Pancreas (tissue), 10 donors: ENCODE results near the gene NTNG1. TPM values are rescaled to one million over a fixed set of nuclear protein-coding genes. Genes with fewer than 3 reads are reported as not detected.

ENCODE experiments used
- ATAC-seq, 4 donors: fragments of 200-7000 bp; cut with Tn5 transposase; one replicate each; pipeline versions ENCODE4 v1.8.0 to v1.9.1; 2020; ENCODE audit warnings: mild to moderate bottlenecking in 4 of 4, moderate library complexity in 4 of 4
- DNase-seq, 6 donors: peaks; one replicate each; pipeline ENCODE4 v3.0.0-alpha.2; 2020
- FAIRE-seq: peaks from 2 replicates; lab custom pipeline; 2012; peaks lifted over from hg19 to GRCh38; lab: Jason Lieb, UNC
- H3K27ac ChIP-seq, 4 donors: fragments of 200-600 bp; sonication (generic); 1 replicate in 3 of 4; 2 replicates in 1 of 4; pipeline versions ENCODE4 v1.5.0 to v1.8.0; 2020
- H3K27me3 ChIP-seq, 4 donors: fragments of 200-600 bp; one replicate each; pipeline ENCODE4 v1.8.0; 2021
- H3K36me3 ChIP-seq, 3 donors: fragments of 200-600 bp; sonication (generic) in 1 of 3; one replicate each; pipeline versions ENCODE4 v1.5.0 to v1.8.0; 2020 to 2021
- H3K4me1 ChIP-seq, 3 donors: fragments of 200-600 bp; one replicate each; pipeline ENCODE4 v1.8.0; 2021
- H3K4me3 ChIP-seq, 4 donors: fragments of 200-600 bp; sonication (generic) in 2 of 4; one replicate each; pipeline versions ENCODE4 v1.5.0 to v1.8.0; 2020 to 2021
- H3K9me3 ChIP-seq, 4 donors: fragments of 200-600 bp; one replicate each; pipeline ENCODE4 v1.8.0; 2021
- WGBS, 2 donors: extraction: QIAGEN DNeasy Blood & Tissue Kit; methylation state at CpG; one replicate each; pipeline ENCODE4 v1.1.7; 2013; 5-methylcytosine and 5-hydroxymethylcytosine counted together
- intact Hi-C, 3 donors: fragments of 100-400 bp; cut with DNase I; formaldehyde crosslinking; loops; one replicate each; pipeline versions ENCODE4 v1.11.1 to v1.14.2; 2022
- polyA plus RNA-seq, 2 donors: library from polyadenylated mRNA; stranded (reverse); fragments of 200-250 nt; gene quantifications; one replicate each; pipeline ENCODE4 v1.2.3, GENCODE V29; 2013
- total RNA-seq, 6 donors: library from RNA; stranded (reverse); fragmentation: NEBNext Ultra II Directional in 4 of 6; extraction: Animal tissue kit (Norgen Biotek cat#: 25700) in 4 of 6; gene quantifications; one replicate each; pipeline versions ENCODE4 v1.2.1 to v1.2.4, GENCODE V29; 2021 to 2023
- TF ChIP-seq, protein P1 (sequence below), 4 donors: fragments of 200-600 bp; sonication (generic) in 3 of 4; IDR thresholded peaks; one replicate each; pipeline versions ENCODE4 v1.5.0 to v1.8.0; 2021; ENCODE audit warnings: antibody characterized with exemption in 4 of 4
- donor health status: healthy with polysubstance abuse.
- donor health status: DM: no; HTN: no; CAD: no; lungs with moderate emphysema.
- donor health status: DM: no; HTN: no; CAD: no.
- donor health status: control.
- donor health status: control.
- donor health status: Bipolar disorder and iron deficiency.
- donor health status: DM: yes; HTN: yes; CAD: no.
- donor health status: DM: no; HTN: no; CAD: no.
- donor health status: DM: no; HTN: no; CAD: no.
- donor health status: DM: yes; HTN: yes; CAD: no.

The NTNG1 gene
- total and polyA plus RNA-seq, 8 donors: 0.04 to 1.3 (median 0.23) TPM; not detected in 1

GRCh38 chr1:107184888-107185287 is 44.0 kb downstream of the NTNG1 start:
- DNase-seq (no peak), ATAC-seq (no peak), FAIRE-seq (no peak)
- H3K36me3 ChIP-seq: no peaks in the 10 kb centered on the region
- no peaks in the 10 kb centered on the region for H3K4me1 ChIP-seq
- no peak overlapping the region for H3K27ac ChIP-seq
- no peaks in the 10 kb centered on the region for H3K9me3 ChIP-seq
- H3K27me3 ChIP-seq: no peaks in the 10 kb centered on the region
- intact Hi-C loops: no loop called here
- WGBS, 2 donors: 31 to 32% methylated on average over 2 of the region's 2 CpGs
- no peak overlapping the region for H3K4me3 ChIP-seq
- TF ChIP-seq, protein P1, sequence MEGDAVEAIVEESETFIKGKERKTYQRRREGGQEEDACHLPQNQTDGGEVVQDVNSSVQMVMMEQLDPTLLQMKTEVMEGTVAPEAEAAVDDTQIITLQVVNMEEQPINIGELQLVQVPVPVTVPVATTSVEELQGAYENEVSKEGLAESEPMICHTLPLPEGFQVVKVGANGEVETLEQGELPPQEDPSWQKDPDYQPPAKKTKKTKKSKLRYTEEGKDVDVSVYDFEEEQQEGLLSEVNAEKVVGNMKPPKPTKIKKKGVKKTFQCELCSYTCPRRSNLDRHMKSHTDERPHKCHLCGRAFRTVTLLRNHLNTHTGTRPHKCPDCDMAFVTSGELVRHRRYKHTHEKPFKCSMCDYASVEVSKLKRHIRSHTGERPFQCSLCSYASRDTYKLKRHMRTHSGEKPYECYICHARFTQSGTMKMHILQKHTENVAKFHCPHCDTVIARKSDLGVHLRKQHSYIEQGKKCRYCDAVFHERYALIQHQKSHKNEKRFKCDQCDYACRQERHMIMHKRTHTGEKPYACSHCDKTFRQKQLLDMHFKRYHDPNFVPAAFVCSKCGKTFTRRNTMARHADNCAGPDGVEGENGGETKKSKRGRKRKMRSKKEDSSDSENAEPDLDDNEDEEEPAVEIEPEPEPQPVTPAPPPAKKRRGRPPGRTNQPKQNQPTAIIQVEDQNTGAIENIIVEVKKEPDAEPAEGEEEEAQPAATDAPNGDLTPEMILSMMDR (IDR thresholded peaks at IDR 0.05): no peak

GRCh38 chr1:107187399-107187798 is 46.6 kb downstream of the NTNG1 start:
- no peak for ATAC-seq
- Histone ChIP-seq H3K36me3 (no peaks in the 10 kb centered on the region), H3K27me3 (no peaks in the 10 kb centered on the region), H3K27ac (no peak overlapping the region), H3K9me3 (no peaks in the 10 kb centered on the region), H3K4me1 (no peaks in the 10 kb centered on the region), H3K4me3 (no peak overlapping the region)
- TF ChIP-seq, protein P1 (IDR thresholded peaks at IDR 0.05): no peak
- FAIRE-seq: no peak
- intact Hi-C loops: no loop called here
- WGBS, 2 donors: 16 to 22% methylated on average over 3 of the region's 3 CpGs
- no peak for DNase-seq

DNA sequence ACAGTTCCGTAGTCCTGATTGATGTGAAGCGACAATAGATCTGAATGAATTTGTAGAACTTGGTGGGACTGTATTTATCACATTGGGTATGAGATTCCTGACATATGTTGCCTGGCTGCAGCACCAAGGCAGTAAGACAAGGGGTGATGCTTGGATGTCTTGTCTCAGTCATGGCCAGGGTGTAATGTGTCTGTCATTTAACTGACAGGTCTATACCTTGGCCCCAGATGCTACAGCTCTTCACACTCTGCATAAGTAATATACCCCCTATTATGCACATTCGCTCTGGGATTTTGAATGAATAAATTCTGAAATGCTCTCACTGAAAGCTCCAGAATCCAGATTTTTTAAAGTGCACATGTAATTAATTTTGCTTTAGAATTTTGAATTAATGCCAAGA is 47.3 kb downstream of the NTNG1 start:
- no peaks in the 10 kb centered on the region for H3K36me3 ChIP-seq
- no peaks in the 10 kb centered on the region for H3K4me1 ChIP-seq
- WGBS, 2 donors: 48 to 64% methylated on average over 3 of the region's 3 CpGs
- FAIRE-seq: no peak
- intact Hi-C loops: no loop called here
- no peak for DNase-seq
- no peaks in the 10 kb centered on the region for H3K9me3 ChIP-seq
- no peak overlapping the region for H3K27ac ChIP-seq
- TF ChIP-seq, protein P1 (IDR thresholded peaks at IDR 0.05): no peak
- no peaks in the 10 kb centered on the region for H3K27me3 ChIP-seq
- no peak for ATAC-seq
- no peak overlapping the region for H3K4me3 ChIP-seq

GRCh38 chr1:107194380-107194779 is 53.5 kb downstream of the NTNG1 start:
- WGBS, 2 donors: 27 to 45% methylated on average over 1 of the region's 1 CpG
- no peaks in the 10 kb centered on the region for H3K27me3 ChIP-seq
- intact Hi-C loops: no loop called here
- no peaks in the 10 kb centered on the region for H3K36me3 ChIP-seq
- no peaks in the 10 kb centered on the region for H3K4me1 ChIP-seq
- no peak overlapping the region for H3K4me3 ChIP-seq
- ATAC-seq: no peak
- no peak for DNase-seq
- no peak for FAIRE-seq
- TF ChIP-seq, protein P1 (IDR thresholded peaks at IDR 0.05): no peak
- H3K9me3 ChIP-seq: no peaks in the 10 kb centered on the region
- H3K27ac ChIP-seq: no peak overlapping the region

GRCh38 chr1:107195476-107195875 is 54.6 kb downstream of the NTNG1 start:
- Histone ChIP-seq H3K27me3 (no peaks in the 10 kb centered on the region), H3K27ac (no peak overlapping the region), H3K36me3 (no peaks in the 10 kb centered on the region), H3K9me3 (no peaks in the 10 kb centered on the region), H3K4me3 (no peak overlapping the region), H3K4me1 (no peaks in the 10 kb centered on the region)
- intact Hi-C loops: no loop called here
- DNase-seq (no peak), ATAC-seq (no peak), FAIRE-seq (no peak)
- WGBS, 2 donors: 30 to 48% methylated on average over 1 of the region's 1 CpG
- TF ChIP-seq, protein P1 (IDR thresholded peaks at IDR 0.05): no peak
